GM21529 (cell line): ENCODE data around the gene EDN3.
"Not testable (repeated sequence)": the region's sequence is repeated elsewhere in the genome, so short reads cannot be mapped to it uniquely, and the experiment has no call there.

ENCODE experiments used
- ATAC-seq: cut with Tn5 transposase; IDR thresholded peaks from one replicate; pipeline ENCODE4 v1.9.1; 2021; ENCODE audit not compliant: unreplicated experiment

The EDN3 gene

DNA sequence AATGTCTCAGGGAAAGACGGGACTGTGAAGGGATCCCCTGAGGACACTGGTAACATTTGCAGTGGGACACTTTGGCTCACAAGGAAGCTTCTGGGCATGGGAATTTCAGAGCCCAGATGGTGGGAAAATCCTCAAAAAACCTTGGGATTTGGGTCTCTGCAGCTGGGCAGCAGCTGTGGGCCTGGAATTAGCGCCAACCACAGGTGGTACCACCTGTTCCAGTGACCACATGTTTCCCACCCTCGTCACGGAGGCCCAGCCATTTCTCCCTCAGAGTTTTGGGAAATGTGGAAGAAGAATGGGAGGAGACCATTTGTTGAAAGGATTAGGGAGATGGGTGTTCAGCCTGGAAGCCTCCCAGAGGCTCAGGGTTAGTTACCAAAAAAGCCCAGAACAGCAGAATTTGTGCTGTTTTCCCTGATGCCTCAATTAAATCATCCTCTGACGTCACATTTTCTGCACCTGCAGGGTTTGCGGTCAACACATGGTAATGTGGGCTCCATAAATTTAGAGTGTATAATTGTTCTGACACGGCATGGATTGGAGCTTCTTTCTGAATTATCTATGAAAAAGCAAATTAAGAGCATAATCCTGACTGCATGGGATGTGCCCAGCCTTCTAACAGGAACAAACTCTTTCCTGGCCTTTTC, 34.4 kb downstream of the EDN3 start:
- ATAC-seq = no peak

DNA sequence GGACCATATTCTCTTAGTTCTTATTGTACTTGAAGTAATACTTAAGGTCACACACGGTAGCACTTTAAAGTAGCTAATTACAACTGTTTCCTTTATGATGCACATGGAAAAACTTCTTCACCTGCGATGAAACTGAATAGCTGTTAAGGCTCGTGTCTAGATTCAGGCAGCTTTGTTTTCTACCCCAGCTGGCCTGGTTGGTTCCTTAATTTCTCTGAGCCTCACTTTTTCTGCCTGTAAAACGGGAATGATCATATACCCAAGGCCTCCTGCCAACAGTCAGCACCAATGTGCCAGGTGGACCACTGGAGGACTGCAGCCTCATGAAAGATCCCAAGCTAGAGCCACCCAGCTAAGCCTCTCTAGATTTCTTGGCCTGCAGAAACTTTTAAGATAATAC, 35.0 kb downstream of the EDN3 start:
- ATAC-seq = no peak

DNA sequence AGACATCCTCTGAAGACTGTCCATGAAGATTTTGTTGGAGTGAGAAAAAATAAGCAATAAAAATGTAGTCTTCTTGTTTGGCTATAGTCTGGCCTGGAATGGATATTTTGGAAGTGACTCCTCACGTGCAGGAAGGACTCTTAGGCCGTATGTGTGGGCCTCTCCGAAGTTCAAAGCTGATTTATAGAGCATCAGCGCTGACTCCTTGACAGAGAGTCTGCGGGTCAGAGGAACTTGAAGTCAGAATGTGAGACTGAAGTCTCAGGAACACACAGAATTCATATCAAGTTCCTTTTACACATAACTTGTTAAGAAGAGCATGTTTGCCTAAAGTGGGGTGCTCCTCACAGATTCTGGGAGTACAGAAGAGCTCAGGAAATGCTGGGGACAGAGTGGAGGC, 36.1 kb downstream of the EDN3 start:
- no peak for ATAC-seq

DNA sequence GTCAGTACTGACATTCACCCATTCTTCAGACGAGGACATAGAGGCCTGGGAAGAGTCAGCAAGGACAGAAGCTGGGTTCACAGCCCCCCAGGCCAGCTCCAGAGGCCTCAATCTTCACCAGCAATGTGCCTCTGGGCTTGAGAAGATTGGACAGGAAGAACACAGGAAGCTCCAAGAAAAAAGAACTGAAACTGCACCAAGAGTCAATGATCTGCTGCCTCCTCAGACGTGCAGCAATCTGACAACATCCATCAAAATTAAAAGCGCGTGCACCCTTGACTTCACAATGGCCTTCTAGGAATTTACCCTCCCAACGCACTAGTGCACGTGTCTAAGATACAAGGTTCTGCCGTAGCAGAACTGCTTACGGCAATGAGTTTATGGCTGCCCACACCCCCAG, 38.0 kb downstream of the EDN3 start:
- ATAC-seq = not testable (repeated sequence)

DNA sequence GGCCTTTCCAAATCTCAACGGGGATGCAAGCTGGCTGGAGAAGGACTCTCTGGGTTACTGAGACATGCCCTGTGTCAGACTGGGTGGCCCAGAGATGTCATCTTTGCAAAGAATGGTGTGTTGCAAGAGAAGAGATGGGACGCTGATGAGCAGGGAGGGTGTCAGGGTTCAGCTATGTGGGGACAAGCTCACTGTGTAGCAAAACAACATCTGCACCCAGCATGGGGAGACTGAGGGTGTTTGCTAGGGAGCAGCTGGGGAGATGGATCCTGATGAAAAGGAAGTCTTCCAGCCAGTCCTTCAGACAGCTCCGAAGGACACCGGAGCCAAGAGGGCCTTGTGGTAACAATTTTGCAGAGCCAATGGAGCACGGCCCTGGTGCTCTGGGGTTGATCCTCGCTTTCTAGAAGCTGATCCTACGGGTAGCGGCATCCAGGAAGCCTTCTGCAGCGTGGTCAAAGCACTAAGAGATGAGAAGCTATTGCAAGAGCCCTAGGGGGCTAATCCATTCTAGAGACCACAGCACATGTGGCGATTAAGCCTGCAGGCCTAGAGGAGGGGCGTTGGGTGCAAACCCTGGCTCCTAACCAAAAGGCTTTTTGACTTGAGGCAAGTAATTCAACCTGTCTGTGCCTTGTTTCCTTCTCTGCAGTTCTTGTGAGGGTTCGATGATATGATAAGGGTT, 39.9 kb downstream of the EDN3 start:
- ATAC-seq = no peak

DNA sequence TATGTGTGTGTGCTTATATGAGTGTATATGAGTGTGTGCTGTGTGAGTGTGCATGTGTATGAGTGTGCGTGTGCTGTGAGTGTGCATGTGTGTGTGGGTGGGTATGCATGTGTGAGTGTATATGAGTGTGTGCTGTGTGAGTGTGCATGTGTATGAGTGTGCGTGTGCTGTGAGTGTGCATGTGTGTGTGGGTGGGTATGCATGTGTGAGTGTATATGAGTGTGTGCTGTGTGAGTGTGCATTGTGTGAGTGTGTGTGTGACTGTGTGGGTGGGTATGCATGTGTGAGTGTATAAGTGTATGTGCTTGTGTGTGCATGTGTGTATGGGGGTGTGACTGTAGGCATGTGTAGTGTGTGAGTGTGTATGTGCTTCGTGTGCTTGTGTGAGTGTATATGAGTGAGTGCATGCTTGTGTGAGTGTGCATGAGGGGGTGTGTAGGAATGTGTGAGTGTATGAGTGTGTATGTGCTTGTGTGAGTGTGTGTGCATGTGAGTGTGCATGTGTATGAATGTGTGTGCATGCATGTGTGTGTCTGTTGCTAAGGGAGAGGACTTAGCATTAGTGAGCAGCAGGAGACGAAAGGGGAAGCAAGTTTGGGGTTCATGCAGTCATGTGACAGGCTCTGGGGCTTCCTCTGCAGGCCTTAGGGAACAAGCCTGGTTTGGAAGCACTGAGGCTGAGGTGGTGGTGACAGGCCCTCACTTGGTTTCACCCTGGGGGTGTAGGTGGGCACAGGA, 41.0 kb downstream of the EDN3 start:
- ATAC-seq = not testable (repeated sequence)

DNA sequence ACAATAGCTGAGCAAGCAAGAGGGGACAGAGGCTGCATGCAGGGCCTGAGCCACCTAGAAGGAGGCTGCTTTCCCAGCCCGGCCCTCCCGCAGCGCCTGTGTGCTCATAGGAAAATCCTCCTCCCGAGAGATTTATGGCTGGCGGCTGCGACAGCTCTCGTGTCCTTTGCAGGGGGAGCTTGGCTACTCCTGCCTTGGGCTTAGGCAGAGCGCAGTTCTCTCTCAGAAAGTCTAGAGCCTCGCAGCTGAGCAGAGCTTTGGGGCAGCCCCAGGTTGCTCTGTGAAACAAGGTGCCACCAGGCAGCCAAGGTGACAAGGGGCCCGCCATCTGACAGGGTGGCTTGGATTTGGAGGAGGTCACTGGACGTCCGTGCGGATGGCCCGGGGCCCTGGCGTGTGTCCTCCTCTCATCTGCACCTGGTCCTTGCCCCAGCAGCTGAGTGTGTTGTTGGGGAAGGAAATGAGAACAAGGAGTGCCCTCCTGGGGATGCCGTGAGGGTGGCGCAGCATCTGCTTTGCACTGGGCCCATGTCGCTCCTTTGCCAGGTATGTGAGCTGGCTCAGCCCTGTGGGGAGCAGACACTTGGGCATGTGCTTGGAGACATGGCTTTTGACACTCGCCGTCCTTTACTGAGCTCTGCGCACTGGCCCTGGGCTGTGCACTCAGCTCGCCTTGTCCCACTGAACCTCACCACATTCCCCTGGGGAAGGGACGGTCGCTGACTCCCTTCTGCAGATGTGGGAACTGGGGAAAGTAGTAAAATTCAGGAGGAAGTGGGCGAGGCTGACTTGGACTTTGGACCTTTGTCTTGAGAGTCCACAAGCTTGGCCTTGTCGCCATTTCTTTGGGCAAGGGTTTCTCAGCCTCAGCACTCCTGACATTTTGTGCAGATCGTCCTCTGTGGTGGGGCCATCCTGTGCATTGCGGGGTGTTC, 41.9 kb downstream of the EDN3 start:
- ATAC-seq = no peak

DNA sequence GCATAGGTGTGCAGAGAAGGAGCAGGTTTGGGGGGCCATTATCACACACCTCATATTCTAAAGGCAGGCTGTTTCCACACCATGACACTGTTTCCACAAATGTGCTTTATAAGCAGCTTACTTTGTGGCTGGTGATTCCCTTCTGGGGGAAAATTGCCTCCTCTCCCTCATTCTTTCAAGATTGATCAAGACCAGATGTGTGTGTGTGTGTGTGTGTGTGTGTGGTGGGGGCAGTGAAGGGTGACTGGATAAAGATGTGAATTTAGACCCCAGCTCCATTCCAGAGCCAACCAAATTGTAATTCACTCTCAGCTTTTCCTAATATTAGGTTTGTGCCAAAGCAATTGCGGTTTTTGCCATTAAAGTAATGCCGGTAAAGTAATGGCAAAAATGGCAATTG, 45.6 kb downstream of the EDN3 start:
- no peak for ATAC-seq

DNA sequence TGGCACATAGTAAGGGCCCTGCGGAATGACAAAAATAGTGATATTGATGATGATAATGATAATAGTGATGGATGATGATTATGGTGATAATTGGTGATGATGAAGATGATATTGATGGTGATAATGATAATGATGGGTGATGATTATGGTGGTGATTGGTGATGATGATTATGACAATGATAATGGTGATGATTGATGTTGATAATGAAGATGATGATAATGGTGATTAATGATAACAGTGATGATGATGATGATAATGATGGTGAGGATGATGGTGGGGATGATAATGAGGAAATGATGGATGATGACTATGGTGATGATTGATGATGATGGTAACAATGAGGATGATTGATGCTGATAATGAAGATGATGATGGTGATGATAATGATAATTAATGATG, 48.9 kb downstream of the EDN3 start:
- no peak for ATAC-seq

DNA sequence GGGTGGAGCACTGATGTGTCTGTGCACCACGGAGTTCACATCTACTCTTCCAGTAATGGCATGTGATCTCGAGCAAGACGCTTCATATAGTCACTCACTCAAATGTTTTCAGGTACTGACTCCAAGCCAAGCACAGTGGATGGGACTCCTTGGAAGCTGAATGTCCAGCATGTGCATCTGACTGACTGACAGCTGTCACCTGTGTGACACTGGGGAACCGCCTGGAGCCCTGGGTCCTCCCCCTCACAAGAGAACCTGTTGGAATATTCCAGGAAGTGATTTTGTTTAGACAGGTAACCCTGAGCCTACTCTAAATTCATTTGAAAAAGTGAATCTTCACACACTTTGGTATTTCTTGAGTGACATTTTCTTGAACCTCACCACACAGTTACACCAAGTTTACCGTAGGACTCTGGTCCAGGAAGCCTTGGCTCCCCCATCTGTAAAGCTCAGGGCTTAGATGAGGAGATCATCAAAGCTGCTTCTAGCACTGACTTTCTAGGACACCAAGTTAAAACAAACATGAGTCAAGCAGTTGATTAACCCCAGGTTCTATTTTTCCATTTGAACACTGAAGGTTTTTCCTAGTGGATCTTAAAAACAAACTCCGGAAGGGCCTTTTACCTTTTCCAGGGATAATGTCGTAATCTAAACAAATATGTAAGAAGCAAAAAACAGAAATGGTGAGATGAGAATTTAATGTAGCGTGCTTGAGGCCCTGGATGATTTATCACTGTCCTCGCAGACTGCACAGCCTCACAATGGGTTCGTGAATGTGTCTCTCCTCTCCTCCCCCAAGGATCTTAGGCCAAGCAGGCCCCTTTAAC, 50.1 kb downstream of the EDN3 start:
- ATAC-seq = no peak

DNA sequence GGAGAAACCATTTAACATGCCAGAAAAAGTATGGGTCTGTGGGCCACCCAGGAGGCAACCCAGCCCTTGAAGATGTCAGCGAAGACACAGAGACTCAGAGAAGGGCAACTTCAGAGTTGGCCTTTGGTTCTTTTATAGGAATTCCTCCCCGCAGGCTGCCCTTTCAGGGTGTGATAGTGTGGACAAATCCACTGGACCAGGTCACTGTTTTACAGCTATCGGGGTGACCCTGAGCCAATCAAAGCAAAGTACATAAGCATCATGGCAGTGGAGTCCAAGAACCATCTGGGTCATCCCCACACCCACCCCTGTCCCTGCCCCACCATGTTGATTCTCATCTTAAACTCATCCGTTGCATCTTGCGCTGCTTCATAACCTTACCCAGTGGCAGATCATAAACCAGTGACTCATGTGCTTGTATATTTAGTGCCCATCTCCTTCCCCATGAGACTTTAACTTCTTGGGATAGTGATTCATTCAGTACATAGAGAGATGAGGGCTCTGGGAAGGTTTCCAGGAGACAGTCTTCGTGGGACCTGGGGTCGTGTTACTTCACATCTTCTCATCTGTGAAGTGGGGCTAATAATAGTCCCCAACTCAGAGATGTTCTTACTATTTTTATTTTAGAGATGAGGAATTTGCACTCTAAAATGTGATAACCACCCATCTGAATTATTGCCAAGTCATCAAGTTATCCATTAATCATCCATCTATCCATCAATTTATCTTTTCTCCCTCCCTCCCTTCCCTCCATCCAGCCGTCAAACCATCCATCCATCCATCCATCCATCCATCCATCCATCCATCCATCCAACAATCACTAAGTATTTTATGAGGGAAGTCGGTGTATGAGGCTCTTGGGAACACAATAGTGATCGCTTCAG, 51.0 kb downstream of the EDN3 start:
- no peak for ATAC-seq

DNA sequence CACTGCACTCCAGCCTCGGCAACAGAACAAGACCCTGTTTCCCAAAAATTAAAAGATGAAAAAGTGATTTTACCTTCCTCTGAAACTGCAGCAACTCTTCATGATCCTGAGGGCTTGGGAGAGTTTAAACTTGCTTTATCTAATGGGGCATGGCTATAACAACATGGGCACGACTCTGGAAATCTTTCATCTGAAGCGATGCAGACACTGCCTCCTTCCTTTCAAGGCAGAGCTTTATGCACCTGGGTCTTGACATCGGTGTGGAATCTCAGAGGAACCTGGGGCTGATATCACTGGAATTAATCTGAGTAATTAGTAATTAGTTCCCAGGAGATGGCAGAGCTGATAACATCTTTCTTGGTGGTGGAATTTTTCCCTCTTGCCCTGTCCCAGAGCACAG, 52.1 kb downstream of the EDN3 start:
- no peak for ATAC-seq

DNA sequence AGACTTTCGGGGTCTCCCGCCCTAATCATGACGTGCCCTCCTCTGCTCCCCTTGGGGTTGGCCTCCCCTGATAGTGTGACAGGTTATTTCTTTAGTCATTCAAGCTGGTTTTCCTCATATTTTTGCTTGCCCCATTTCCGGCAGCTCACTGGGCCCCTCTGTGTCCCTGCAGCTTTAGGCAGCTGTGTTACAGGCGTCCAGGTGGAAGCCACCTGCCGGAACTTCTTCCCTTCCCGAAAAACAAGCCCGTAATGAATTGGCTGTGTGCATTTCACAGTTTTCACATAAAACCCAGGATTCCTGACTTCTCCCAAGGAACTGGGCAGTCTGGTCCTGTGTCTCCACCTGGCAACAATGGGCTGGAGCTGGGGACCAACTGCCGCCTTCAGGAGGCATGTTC, 52.6 kb downstream of the EDN3 start:
- no peak for ATAC-seq

DNA sequence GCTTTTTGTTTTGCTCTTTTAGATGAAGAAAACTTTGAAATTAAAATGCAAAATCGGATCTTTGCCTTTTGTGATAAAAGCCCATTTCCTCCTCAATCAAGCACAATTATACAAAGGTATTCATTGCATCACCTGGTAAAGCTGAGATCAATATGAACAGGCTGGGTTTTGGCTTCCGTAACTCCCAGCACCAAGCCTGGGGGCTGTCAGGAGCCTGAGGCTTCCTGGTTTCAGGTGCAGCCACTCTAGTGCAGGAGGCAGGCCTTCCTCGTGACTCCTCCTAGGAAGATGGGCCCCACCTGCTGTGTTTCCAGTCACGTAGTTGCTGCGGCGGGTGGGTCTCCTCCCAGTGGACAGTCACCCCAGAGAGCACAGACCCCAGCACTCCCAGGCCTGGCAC, 54.0 kb downstream of the EDN3 start:
- ATAC-seq = no peak

DNA sequence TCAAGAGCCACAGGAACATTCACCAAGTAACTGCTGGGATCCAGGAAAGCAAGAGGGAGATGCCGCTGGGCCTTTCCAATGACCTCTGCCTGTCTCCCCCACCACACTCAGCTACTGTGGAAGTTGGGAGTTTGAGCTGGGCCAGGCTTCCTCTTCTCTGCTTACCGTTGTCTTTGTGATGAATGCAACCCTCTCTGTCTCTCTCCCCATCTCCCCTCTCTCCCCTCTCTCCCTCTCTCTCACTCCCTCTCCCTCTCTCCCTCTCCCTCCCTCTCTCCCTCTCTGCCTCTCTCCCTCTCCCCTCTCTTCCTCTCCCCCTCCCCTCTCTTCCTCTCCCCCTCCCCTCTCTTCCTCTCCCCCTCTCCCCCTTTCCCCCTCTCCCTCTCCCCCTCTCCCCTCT, 54.8 kb downstream of the EDN3 start:
- ATAC-seq = no peak

DNA sequence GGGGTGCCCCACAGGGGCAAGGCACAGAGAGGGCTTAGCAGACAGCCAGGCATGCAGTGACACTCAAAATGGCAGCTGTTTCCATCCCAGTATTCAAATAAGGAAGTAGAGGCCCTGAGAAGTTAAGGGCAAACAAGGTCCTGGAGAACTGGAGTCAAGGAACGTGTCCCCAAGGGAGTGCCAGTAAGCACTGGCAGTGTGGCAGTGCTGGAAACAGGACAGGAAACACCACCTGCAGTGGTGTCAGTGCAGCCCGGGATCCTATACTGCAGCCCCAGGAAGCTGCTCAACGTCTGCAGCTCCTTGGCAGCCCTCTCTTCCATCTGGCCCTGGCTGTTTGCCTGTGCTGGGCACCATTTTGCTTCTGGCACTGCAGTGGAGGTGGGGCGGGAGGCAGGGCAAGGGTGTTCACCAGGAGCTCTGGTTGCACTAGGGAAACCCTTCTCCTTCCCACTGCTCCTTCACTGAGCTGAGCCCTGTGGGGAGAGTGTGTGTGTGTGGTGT, 56.3 kb downstream of the EDN3 start:
- ATAC-seq = no peak

DNA sequence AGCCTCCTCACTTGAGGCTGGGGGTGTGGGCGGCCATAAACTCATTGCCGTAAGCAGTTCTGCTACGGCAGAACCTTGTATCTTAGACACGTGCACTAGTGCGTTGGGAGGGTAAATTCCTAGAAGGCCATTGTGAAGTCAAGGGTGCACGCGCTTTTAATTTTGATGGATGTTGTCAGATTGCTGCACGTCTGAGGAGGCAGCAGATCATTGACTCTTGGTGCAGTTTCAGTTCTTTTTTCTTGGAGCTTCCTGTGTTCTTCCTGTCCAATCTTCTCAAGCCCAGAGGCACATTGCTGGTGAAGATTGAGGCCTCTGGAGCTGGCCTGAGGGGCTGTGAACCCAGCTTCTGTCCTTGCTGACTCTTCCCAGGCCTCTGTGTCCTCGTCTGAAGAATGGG, 58.4 kb downstream of the EDN3 start:
- ATAC-seq = not testable (repeated sequence)

DNA sequence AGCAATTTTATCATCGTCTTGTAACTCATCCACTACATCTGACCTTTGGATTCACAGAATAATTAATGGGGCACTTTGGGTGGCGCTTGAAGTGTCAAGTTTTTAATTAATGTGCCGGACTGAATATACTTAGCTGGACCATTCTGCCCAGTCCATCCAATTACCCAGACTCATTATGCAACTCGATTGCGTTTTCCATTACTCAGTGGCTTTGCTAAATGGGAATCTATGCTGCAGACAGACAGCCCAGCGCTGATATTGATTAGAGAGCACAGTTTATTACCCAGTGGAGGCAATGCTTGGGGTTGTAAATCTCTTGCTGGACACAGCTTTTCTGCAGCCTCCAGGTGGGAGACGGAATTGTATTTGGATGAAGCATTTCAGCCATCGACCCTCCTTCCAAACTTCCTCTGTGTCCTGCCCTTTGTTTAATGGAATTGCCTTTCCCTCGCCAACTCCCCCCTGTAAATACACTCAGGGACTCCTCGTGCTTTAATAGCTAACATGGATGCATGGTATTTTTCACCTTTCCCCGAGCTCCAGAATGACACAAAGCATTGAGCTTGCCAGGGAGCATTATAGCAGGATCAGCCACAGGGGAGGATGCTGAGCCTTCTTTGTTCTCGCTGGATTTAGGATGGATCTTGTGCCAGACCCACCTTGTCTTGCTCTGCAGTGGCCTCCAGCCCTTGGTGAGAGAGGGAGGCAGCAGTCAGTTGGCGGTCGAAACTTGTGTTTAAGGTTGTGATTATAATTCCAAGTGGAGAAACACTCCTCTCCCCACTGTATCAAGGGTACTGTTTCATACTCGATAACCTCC, 59.7 kb downstream of the EDN3 start:
- no peak for ATAC-seq
